Astrocyte (in vitro differentiated cells and primary cell): Measurements from ENCODE around the gene SH3BP2. TPM values are rescaled to one million over a fixed set of nuclear protein-coding genes. Genes with fewer than 3 reads are reported as not detected.
A peak's percentile ranks its signal among the peaks of the same experiment; 100 is the strongest.

Experiments used
- DNase-seq: peaks from one replicate; pipeline ENCODE4 v3.0.0-alpha.2; 2010; ENCODE audit warnings: low read depth
- FAIRE-seq: peaks from 2 replicates; lab custom pipeline; 2011; peaks lifted over from hg19 to GRCh38; lab: Jason Lieb, UNC
- H2AFZ ChIP-seq: 2 replicates; pipeline ENCODE4 v1.6.0; 2012; ENCODE audit warnings: low read depth, low read length, inconsistent platforms
- H3K27ac ChIP-seq: 2 replicates; pipeline ENCODE4 v1.5.1; 2011; ENCODE audit warnings: low read depth, low read length, inconsistent platforms
- H3K27me3 ChIP-seq: 2 replicates; pipeline ENCODE4 v1.6.0; 2011; ENCODE audit warnings: low read length, inconsistent platforms; ENCODE audit not compliant: insufficient read depth
- H3K36me3 ChIP-seq: 2 replicates; pipeline ENCODE4 v1.5.1; 2011; ENCODE audit warnings: low read length, inconsistent platforms; ENCODE audit not compliant: insufficient read depth
- H3K4me1 ChIP-seq: 2 replicates; pipeline ENCODE4 v1.5.1; 2011; ENCODE audit warnings: low read length, inconsistent platforms; ENCODE audit not compliant: insufficient read depth
- H3K4me2 ChIP-seq: 2 replicates; pipeline ENCODE4 v1.6.0; 2012; ENCODE audit warnings: low read length, inconsistent platforms
- H3K4me3 ChIP-seq: 2 replicates; pipeline ENCODE4 v1.5.1; 2011; ENCODE audit warnings: low read depth, mild to moderate bottlenecking, low read length, inconsistent platforms; ENCODE audit not compliant: insufficient read depth
- H3K79me2 ChIP-seq: 2 replicates; pipeline ENCODE4 v1.6.0; 2012; ENCODE audit warnings: mild to moderate bottlenecking, low read length, inconsistent platforms; ENCODE audit not compliant: insufficient read depth
- H3K9ac ChIP-seq: 2 replicates; pipeline ENCODE4 v1.6.0; 2012; ENCODE audit warnings: mild to moderate bottlenecking, low read length, inconsistent platforms
- H3K9me3 ChIP-seq: 2 replicates; pipeline ENCODE4 v1.5.1; 2012; ENCODE audit warnings: low read depth, mild to moderate bottlenecking, low read length, inconsistent platforms; ENCODE audit not compliant: insufficient read depth
- H4K20me1 ChIP-seq: 2 replicates; pipeline ENCODE4 v1.6.0; 2012; ENCODE audit warnings: low read length, inconsistent platforms; ENCODE audit not compliant: insufficient read depth
- H3K27ac Mint-ChIP-seq: one replicate; pipeline ENCODE4 v1.8.0; 2021; ENCODE audit warnings: mild to moderate bottlenecking, mixed read lengths; ENCODE audit not compliant: unreplicated experiment
- H3K27me3 Mint-ChIP-seq: one replicate; pipeline ENCODE4 v1.8.0; 2021; ENCODE audit warnings: low read depth, mixed read lengths; ENCODE audit not compliant: unreplicated experiment
- H3K36me3 Mint-ChIP-seq: one replicate; pipeline ENCODE4 v1.8.0; 2021; ENCODE audit warnings: low read depth, mixed read lengths; ENCODE audit not compliant: unreplicated experiment
- H3K4me1 Mint-ChIP-seq: one replicate; pipeline ENCODE4 v1.8.0; 2021; ENCODE audit warnings: low read depth, mixed read lengths; ENCODE audit not compliant: unreplicated experiment
- H3K4me3 Mint-ChIP-seq: one replicate; pipeline ENCODE4 v1.8.0; 2021; ENCODE audit warnings: mild to moderate bottlenecking, moderate library complexity, mixed read lengths; ENCODE audit not compliant: unreplicated experiment
- H3K9me3 Mint-ChIP-seq: one replicate; pipeline ENCODE4 v1.8.0; 2021; ENCODE audit warnings: mild to moderate bottlenecking, mixed read lengths; ENCODE audit not compliant: unreplicated experiment
- EZH2 ChIP-seq: IDR thresholded peaks from 2 replicates; pipeline ENCODE4 v1.6.1; 2012; ENCODE audit warnings: mild to moderate bottlenecking, low read length, inconsistent platforms; ENCODE audit not compliant: insufficient read depth
- total RNA-seq: library from RNA; stranded (reverse); gene quantifications from 2 replicates; pipeline ENCODE4 v1.2.1, GENCODE V29; 2021
- TF ChIP-seq, protein P1 (sequence below): IDR thresholded peaks from 2 replicates; pipeline ENCODE4 v1.5.1; 2011; ENCODE audit warnings: low read depth, mild to moderate bottlenecking, inconsistent platforms, low read length, moderate library complexity; ENCODE audit not compliant: insufficient read depth

SH3BP2 gene
- total RNA-seq, 1 donor from 2014 or later: 33.7 TPM

DNA sequence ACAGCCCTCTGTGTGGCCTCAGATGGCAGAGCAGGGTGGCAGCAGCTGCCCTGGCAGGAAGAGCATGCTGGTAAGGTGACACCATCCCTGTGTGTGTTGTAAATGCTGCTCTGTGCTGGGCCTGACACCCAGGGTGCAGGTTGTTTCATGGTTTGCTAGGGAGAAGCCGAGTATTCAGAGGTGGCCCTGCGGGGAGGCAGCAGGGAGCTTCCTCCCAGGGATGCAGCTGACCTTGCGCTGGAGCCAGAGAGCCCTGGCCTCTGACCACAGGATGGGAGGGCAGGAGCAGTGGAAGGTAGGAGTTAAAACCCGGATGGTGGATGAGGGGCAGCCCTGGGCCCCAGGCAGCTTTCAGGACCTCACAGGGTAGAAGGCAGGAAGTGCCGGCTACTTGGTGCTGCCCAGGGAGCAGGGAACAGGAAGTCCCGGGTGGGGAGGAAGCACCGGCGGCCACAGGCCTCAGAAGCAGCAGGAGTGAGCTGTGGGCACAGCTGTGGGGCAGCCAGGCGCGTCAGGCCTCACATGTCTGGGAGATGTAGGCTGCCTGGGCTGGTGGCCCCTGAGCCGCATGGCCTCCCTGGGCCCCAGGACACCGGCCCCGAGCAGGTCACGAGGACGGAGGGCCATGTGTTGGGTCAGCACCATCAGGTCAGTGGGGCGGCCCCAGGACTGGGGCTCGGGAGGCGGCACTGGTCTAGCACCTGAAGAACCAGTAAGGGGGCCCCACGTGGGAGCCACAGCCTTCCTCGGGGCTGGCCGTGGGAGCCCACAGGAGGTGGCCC, 19.1 kb downstream of the SH3BP2 start:
- Histone ChIP-seq H3K9me3 (peaks cover 4% of the 10 kb centered on the region), H3K4me2 (peak overlapping the region; percentile 58), H3K79me2 (peaks cover 20% of the 10 kb centered on the region), H3K4me3 (peak overlapping the region; percentile 5), H3K4me1 (peaks cover 17% of the 10 kb centered on the region), H3K27me3 (no peaks in the 10 kb centered on the region), H2AFZ (peak overlapping the region; percentile 71), H3K27ac (peak overlapping the region; percentile 33), H3K36me3 (no peaks in the 10 kb centered on the region), H4K20me1 (peaks cover 14% of the 10 kb centered on the region), H3K9ac (peak overlapping the region; percentile 58)
- Mint-ChIP-seq H3K9me3 (peaks cover 13% of the 10 kb centered on the region), H3K4me3 (peak overlapping the region; percentile 64), H3K4me1 (peaks cover 11% of the 10 kb centered on the region), H3K27me3 (peaks cover 4% of the 10 kb centered on the region), H3K36me3 (peaks cover 21% of the 10 kb centered on the region), H3K27ac (peak overlapping the region; percentile 72)
- TF ChIP-seq, protein P1, sequence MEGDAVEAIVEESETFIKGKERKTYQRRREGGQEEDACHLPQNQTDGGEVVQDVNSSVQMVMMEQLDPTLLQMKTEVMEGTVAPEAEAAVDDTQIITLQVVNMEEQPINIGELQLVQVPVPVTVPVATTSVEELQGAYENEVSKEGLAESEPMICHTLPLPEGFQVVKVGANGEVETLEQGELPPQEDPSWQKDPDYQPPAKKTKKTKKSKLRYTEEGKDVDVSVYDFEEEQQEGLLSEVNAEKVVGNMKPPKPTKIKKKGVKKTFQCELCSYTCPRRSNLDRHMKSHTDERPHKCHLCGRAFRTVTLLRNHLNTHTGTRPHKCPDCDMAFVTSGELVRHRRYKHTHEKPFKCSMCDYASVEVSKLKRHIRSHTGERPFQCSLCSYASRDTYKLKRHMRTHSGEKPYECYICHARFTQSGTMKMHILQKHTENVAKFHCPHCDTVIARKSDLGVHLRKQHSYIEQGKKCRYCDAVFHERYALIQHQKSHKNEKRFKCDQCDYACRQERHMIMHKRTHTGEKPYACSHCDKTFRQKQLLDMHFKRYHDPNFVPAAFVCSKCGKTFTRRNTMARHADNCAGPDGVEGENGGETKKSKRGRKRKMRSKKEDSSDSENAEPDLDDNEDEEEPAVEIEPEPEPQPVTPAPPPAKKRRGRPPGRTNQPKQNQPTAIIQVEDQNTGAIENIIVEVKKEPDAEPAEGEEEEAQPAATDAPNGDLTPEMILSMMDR: no peak
- no peak for TF ChIP-seq EZH2
- FAIRE-seq: no peak
- DNase-seq: peak; percentile 22

DNA sequence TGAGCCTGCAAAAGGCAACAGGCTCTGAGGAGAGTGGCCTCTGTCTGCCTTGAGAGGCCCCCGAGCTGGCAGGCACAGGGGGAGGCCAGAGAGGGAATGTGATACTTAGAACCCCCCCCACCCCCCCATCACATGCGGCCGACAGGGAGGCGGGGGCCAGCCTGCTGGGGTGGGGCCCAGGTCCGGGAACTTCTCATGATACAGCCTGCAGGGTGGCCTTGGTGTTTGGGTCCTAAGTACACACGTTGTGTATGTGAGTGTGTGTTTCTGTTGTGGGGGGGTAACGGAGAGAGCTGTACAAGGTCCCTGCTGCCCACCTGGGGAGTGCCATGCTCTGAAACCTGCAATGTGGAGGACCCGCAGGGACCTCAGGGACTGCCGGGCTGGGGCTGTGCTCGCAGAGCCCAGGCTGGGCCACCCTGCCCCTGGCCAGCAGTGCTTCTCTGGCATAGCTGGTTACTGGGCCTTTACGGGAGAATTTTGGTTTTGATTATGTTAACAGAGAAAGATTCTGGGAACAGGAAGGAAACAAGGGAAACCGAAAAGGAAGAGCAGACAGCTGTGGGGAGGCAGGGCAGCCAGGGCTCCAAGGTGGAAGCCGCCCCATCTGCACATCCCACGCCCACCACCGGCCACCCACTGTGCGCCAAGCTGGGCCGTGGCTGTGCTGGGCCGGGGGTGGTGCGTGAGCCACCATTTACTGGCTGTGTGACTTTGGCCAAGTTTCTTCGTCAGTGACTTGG, 19.9 kb downstream of the SH3BP2 start:
- peaks cover 16% of the 10 kb centered on the region for H3K36me3 Mint-ChIP-seq
- H3K27ac Mint-ChIP-seq: no peak overlapping the region
- H4K20me1 ChIP-seq: peaks cover 16% of the 10 kb centered on the region
- peak overlapping the region; percentile 34 for H3K4me3 Mint-ChIP-seq
- H3K4me1 ChIP-seq: peaks cover 20% of the 10 kb centered on the region
- FAIRE-seq (no peak), DNase-seq (no peak)
- peak overlapping the region; percentile 5 for H3K4me3 ChIP-seq
- H2AFZ ChIP-seq: peak overlapping the region; percentile 71
- peak overlapping the region; percentile 33 for H3K27ac ChIP-seq
- peaks cover 11% of the 10 kb centered on the region for H3K4me1 Mint-ChIP-seq
- H3K9me3 Mint-ChIP-seq: peaks cover 14% of the 10 kb centered on the region
- H3K27me3 Mint-ChIP-seq: no peaks in the 10 kb centered on the region
- H3K4me2 ChIP-seq: peak overlapping the region; percentile 60
- peak overlapping the region; percentile 58 for H3K9ac ChIP-seq
- H3K36me3 ChIP-seq: no peaks in the 10 kb centered on the region
- no peaks in the 10 kb centered on the region for H3K27me3 ChIP-seq
- H3K79me2 ChIP-seq: peaks cover 27% of the 10 kb centered on the region
- no peak for TF ChIP-seq EZH2
- TF ChIP-seq, protein P1: no peak
- peaks cover 4% of the 10 kb centered on the region for H3K9me3 ChIP-seq
